K562 (cell line): ENCODE results near the gene MFSD2B. TPM values are rescaled to one million over a fixed set of nuclear protein-coding genes. Genes with fewer than 3 reads are reported as not detected.

Source experiments
- ARHGAP35 ChIP-seq: fragments of 450-650 bp; IDR thresholded peaks from 2 replicates; pipeline ENCODE4 v1.6.1; 2018; ENCODE audit not compliant: partially characterized antibody
- BMI1 ChIP-seq: fragments of 150-350 bp; IDR thresholded peaks from 2 replicates; pipeline ENCODE4 v1.6.1; 2014; ENCODE audit warnings: low read length
- BRF1 ChIP-seq: IDR thresholded peaks from 3 replicates; pipeline ENCODE4 v1.6.1; 2011; ENCODE audit warnings: borderline replicate concordance, mild to moderate bottlenecking; ENCODE audit not compliant: insufficient read length; ENCODE audit errors: extremely low read depth
- GTF3C2 ChIP-seq: IDR thresholded peaks from 3 replicates; pipeline ENCODE4 v1.6.1; 2011; ENCODE audit warnings: borderline replicate concordance, mild to moderate bottlenecking, moderate library complexity; ENCODE audit not compliant: insufficient read length; ENCODE audit errors: extremely low read depth
- HLTF ChIP-seq: fragments of 450-650 bp; IDR thresholded peaks from 2 replicates; pipeline ENCODE4 v1.6.1; 2016
- HOXB6 ChIP-seq: fragments of 250-450 bp; sonication (Bioruptor Pico); IDR thresholded peaks from 2 replicates; pipeline ENCODE4 v1.5.1; 2022; ENCODE audit warnings: mild to moderate bottlenecking, borderline replicate concordance
- KLF1 ChIP-seq: fragments of 450-650 bp; IDR thresholded peaks from 2 replicates; pipeline ENCODE4 v1.6.1; 2016; ENCODE audit warnings: missing genetic modification characterization, missing compliant biosample characterization
- LEF1 ChIP-seq: fragments of 450-650 bp; IDR thresholded peaks from 2 replicates; pipeline ENCODE4 v1.6.1; 2016; ENCODE audit warnings: mild to moderate bottlenecking
- MEF2D ChIP-seq: conservative IDR thresholded peaks from 2 replicates; pipeline ENCODE4 v1.6.1; 2016; ENCODE audit warnings: low read depth, missing genetic modification characterization, missing compliant biosample characterization
- MTF1 ChIP-seq: fragments of 250-450 bp; sonication (Bioruptor Pico); IDR thresholded peaks from 2 replicates; pipeline ENCODE4 v1.9.0; 2021; ENCODE audit warnings: moderate library complexity, mild to moderate bottlenecking, inconsistent platforms, borderline replicate concordance
- NEUROD1 ChIP-seq: fragments of 150-350 bp; IDR thresholded peaks from 2 replicates; pipeline ENCODE4 v1.6.1; 2014; ENCODE audit warnings: borderline replicate concordance, low read length, low read depth; ENCODE audit not compliant: partially characterized antibody
- NFE2 ChIP-seq: IDR thresholded peaks from 2 replicates; pipeline ENCODE4 v1.6.1; 2014; ENCODE audit warnings: antibody characterized with exemption, low read depth
- NFXL1 ChIP-seq: fragments of 450-650 bp; formaldehyde crosslinking; IDR thresholded peaks from 2 replicates; pipeline ENCODE4 v1.4.0; 2021; ENCODE audit warnings: mild to moderate bottlenecking
- NR2F6 ChIP-seq: fragments of 450-650 bp; formaldehyde crosslinking; IDR thresholded peaks from 2 replicates; pipeline ENCODE4 v1.4.0; 2020; ENCODE audit warnings: mild to moderate bottlenecking
- PML ChIP-seq: IDR thresholded peaks from 2 replicates; pipeline ENCODE4 v1.6.1; 2012; ENCODE audit warnings: low read length, inconsistent platforms
- TAF7 ChIP-seq: fragments of 450-650 bp; IDR thresholded peaks from 2 replicates; pipeline ENCODE4 v1.6.1; 2016; ENCODE audit warnings: missing genetic modification characterization, missing compliant biosample characterization
- ZBTB2 ChIP-seq: fragments of 450-650 bp; IDR thresholded peaks from 2 replicates; pipeline ENCODE4 v1.6.1; 2016; ENCODE audit warnings: antibody characterized with exemption
- ZNF124 ChIP-seq: sonication (generic); formaldehyde crosslinking; IDR thresholded peaks from 2 replicates; pipeline ENCODE4 v1.8.1; 2022; ENCODE audit warnings: missing genetic modification reagents
- ZNF512 ChIP-seq: IDR thresholded peaks from 2 replicates; pipeline ENCODE4 v1.6.1; 2016; ENCODE audit warnings: missing genetic modification characterization, missing compliant biosample characterization
- ZNF76 ChIP-seq: fragments of 250-450 bp; sonication (Bioruptor Pico); IDR thresholded peaks from 2 replicates; pipeline ENCODE4 v1.4.0; 2020; ENCODE audit warnings: mild to moderate bottlenecking, moderate library complexity, borderline replicate concordance
- ZNF778 ChIP-seq: fragments of 450-650 bp; formaldehyde crosslinking; IDR thresholded peaks from 2 replicates; pipeline ENCODE4 v1.4.0; 2020; ENCODE audit warnings: mild to moderate bottlenecking, moderate library complexity
- polyA plus RNA-seq, 8 experiments: library from polyadenylated mRNA; depleted of rRNA in 4 of 8; stranded (reverse) in 5 of 8; unstranded in 3 of 8; fragments of >200 nt; fragmentation: Nextera tagmentation in 2 of 8; fragmentation: Illumina TruSeq in 1 of 8; extraction: Ambion mirVana in 2 of 8; extraction: Trizol in 1 of 8; gene quantifications; 2 replicates each; pipeline versions ENCODE4 v1.2.1 to v1.2.3, GENCODE V29; 2011 to 2014; ENCODE audit warnings: inconsistent platforms in 1 of 8, missing spikeins in 1 of 8
- total RNA-seq, 7 experiments: library from RNA; depleted of rRNA in 6 of 7; stranded (reverse); fragments of >200 nt in 6 of 7; fragmentation: Illumina TruSeq in 2 of 7; extraction: Trizol in 2 of 7; gene quantifications; 2 replicates each; pipeline versions ENCODE4 v1.2.1 to v1.2.3, GENCODE V29; 2011 to 2021; ENCODE audit warnings: low replicate concordance in 1 of 7
- TF ChIP-seq, protein P1 (sequence below): sonication (generic); formaldehyde crosslinking; IDR thresholded peaks from 2 replicates; pipeline ENCODE4 v1.5.0; 2020; ENCODE audit warnings: missing genetic modification reagents
- TF ChIP-seq, protein P2 (sequence below): fragments of 250-450 bp; sonication (Bioruptor Pico); IDR thresholded peaks from 2 replicates; pipeline ENCODE4 v1.5.0; 2021

Gene MFSD2B
- total and polyA plus RNA-seq, 9 of the 15 experiments (the other 6 are each of a cell fraction or from before 2014, with no cell fraction given) = 2.6 to 10.9 (median 6.8) TPM

- TF ChIP-seq, protein P1, sequence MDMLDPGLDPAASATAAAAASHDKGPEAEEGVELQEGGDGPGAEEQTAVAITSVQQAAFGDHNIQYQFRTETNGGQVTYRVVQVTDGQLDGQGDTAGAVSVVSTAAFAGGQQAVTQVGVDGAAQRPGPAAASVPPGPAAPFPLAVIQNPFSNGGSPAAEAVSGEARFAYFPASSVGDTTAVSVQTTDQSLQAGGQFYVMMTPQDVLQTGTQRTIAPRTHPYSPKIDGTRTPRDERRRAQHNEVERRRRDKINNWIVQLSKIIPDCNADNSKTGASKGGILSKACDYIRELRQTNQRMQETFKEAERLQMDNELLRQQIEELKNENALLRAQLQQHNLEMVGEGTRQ (CRISPR knock-in tag) = no peak
- no peak for TF ChIP-seq ZNF124 (CRISPR knock-in tag)
- TF ChIP-seq ARHGAP35 = no peak
- no peak for TF ChIP-seq GTF3C2
- no peak for TF ChIP-seq LEF1
- TF ChIP-seq TAF7 (tag) = no peak
- TF ChIP-seq ZNF512 = no peak
- 0 out of 2 replicates have a peak, but pooled peaks have one; percentile 48 for TF ChIP-seq KLF1 (tag)
- TF ChIP-seq BMI1 = no peak
- no peak for TF ChIP-seq NFE2
- no peak for TF ChIP-seq HOXB6
- TF ChIP-seq ZNF76 = no peak
- no peak for TF ChIP-seq BRF1
- no peak for TF ChIP-seq MTF1 (CRISPR knock-in tag)
- no peak for TF ChIP-seq HLTF
- no peak for TF ChIP-seq NEUROD1
- no peak for TF ChIP-seq NFXL1 (CRISPR knock-in tag)
- TF ChIP-seq MEF2D (tag) = no peak
- TF ChIP-seq NR2F6 (CRISPR knock-in tag) = no peak
- TF ChIP-seq ZNF778 (CRISPR knock-in tag) = no peak
- TF ChIP-seq, protein P2, sequence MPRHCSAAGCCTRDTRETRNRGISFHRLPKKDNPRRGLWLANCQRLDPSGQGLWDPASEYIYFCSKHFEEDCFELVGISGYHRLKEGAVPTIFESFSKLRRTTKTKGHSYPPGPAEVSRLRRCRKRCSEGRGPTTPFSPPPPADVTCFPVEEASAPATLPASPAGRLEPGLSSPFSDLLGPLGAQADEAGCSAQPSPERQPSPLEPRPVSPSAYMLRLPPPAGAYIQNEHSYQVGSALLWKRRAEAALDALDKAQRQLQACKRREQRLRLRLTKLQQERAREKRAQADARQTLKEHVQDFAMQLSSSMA (CRISPR knock-in tag) = no peak
- no peak for TF ChIP-seq PML
- no peak for TF ChIP-seq ZBTB2
These were observed at the start of gene MFSD2B (continued) for GRCh38 chr2:24009680-24010476.
